MM.1S (cell line): ENCODE results near the gene CH25H.
A peak's percentile ranks its signal among the peaks of the same experiment; 100 is the strongest.

ENCODE experiments used
- DNase-seq: peaks from one replicate; pipeline ENCODE4 v3.0.0-alpha.2; 2015
- H2AFZ ChIP-seq: fragments of 300-600 bp; sonication (generic); 2 replicates; pipeline ENCODE4 v1.6.0; 2016; ENCODE audit warnings: antibody characterized with exemption, low read length
- H3F3A ChIP-seq: fragments of 300-600 bp; sonication (generic); 2 replicates; pipeline ENCODE4 v1.6.1; 2016; ENCODE audit warnings: mild to moderate bottlenecking, antibody characterized with exemption, low read length, moderate library complexity, mixed read lengths; ENCODE audit not compliant: insufficient read depth
- H3K27ac ChIP-seq: fragments of 300-600 bp; sonication (generic); 2 replicates; pipeline ENCODE4 v1.5.1; 2016; ENCODE audit warnings: mild to moderate bottlenecking, low read length
- H3K27me3 ChIP-seq: fragments of 300-600 bp; sonication (generic); replicated peaks from 2 replicates; pipeline ENCODE4 v1.6.0; 2016; ENCODE audit warnings: low read length; ENCODE audit not compliant: insufficient read depth
- H3K36me3 ChIP-seq: fragments of 300-600 bp; sonication (generic); replicated peaks from 2 replicates; pipeline ENCODE4 v1.6.1; 2016; ENCODE audit warnings: mild to moderate bottlenecking, low read length, mixed read lengths; ENCODE audit not compliant: insufficient read depth
- H3K4me1 ChIP-seq: fragments of 300-600 bp; sonication (generic); 2 replicates; pipeline ENCODE4 v1.6.1; 2016; ENCODE audit warnings: low read length, mixed read lengths
- H3K4me2 ChIP-seq: fragments of 300-600 bp; sonication (generic); 2 replicates; pipeline ENCODE4 v1.6.0; 2016; ENCODE audit warnings: low read depth, low read length
- H3K4me3 ChIP-seq: fragments of 300-600 bp; sonication (generic); 2 replicates; pipeline ENCODE4 v1.5.1; 2016; ENCODE audit warnings: low read length, mixed read lengths
- H3K79me2 ChIP-seq: fragments of 300-600 bp; sonication (generic); 2 replicates; pipeline ENCODE4 v1.6.1; 2016; ENCODE audit warnings: mixed run types, low read length, mixed read lengths
- H3K9ac ChIP-seq: fragments of 300-600 bp; sonication (generic); 2 replicates; pipeline ENCODE4 v1.6.1; 2016; ENCODE audit warnings: low read length, mixed read lengths
- H3K9me2 ChIP-seq: fragments of 300-600 bp; sonication (generic); replicated peaks from 2 replicates; pipeline ENCODE4 v1.6.1; 2016; ENCODE audit warnings: mild to moderate bottlenecking, low read length, mixed read lengths; ENCODE audit not compliant: insufficient read depth
- H3K9me3 ChIP-seq: fragments of 300-600 bp; sonication (generic); replicated peaks from 2 replicates; pipeline ENCODE4 v1.6.1; 2016; ENCODE audit warnings: mild to moderate bottlenecking, low read length, mixed read lengths; ENCODE audit not compliant: insufficient read depth
- H4K20me1 ChIP-seq: fragments of 300-600 bp; sonication (generic); 2 replicates; pipeline ENCODE4 v1.6.1; 2016; ENCODE audit warnings: mild to moderate bottlenecking, low read length, moderate library complexity, mixed read lengths; ENCODE audit not compliant: insufficient read depth
- CTCF ChIP-seq: fragments of 300-600 bp; sonication (generic); IDR thresholded peaks from 2 replicates; pipeline ENCODE4 v1.5.1; 2016; ENCODE audit warnings: antibody characterized with exemption, low read length, mixed read lengths
- EZH2 ChIP-seq: fragments of 300-600 bp; sonication (generic); optimal IDR thresholded peaks from 2 replicates; pipeline ENCODE3; 2017; ENCODE audit warnings: low read depth, mild to moderate bottlenecking, antibody characterized with exemption, low read length, mixed read lengths
- EZH2phosphoT487 ChIP-seq: fragments of 300-600 bp; sonication (generic); IDR thresholded peaks from 2 replicates; pipeline ENCODE4 v1.6.1; 2018; ENCODE audit warnings: antibody characterized with exemption, low read length

CH25H gene

DNA sequence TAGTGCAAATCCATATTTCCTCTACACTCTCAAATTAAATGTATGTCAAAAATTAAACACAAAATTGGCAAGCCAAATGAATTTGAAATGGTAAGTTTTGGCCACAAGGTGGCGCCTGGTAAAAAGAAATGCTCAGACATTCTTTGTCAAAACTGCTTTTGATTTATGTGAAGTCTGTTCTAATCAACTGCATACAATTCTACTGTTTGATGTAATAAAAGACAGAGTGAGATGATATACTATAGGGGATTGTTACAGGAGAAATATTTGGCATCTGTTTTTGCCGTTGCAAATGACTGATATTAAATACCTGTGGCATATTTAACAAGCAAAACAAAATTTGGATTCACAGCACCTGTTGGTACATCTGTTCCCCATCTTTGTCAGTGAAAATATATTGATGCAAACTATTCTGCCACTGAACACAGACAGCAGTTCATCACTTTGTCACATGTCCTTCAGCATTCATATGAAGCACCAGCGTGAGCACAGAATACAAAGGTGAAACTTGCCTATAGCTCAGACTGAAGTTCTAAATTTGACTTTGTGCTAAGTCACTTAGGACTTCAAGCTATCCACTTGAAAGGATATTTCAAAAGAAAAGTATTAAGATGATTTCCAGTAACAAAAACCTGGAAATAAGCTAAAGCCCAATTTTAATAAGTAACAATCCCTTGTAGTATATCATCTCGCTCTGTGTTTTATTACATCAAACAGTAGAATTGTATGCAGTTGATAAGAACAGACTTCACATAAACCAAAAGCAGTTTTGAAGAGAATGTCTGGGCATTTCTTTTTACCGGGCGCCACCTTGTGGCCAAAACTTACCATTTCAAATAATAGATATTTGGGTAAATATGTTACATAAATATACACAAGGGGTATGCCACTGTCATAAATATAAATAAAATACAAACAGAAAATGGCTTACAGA is 10.2 kb upstream of the CH25H start:
- Histone ChIP-seq H4K20me1 (no peaks in the 10 kb centered on the region), H3K4me1 (peaks cover 5% of the 10 kb centered on the region; the same call in 1 of the 2 replicates), H3K79me2 (no peaks in the 10 kb centered on the region), H3K4me2 (peak overlapping the region; percentile 18; the same call in 1 of the 2 replicates), H3K27ac (no peak overlapping the region), H2AFZ (no peak overlapping the region), H3K27me3 (no peaks in the 10 kb centered on the region), H3K4me3 (no peak overlapping the region), H3F3A (0 out of 2 replicates have a peak, but pooled peaks cover 4% of the 10 kb centered on the region), H3K36me3 (no peaks in the 10 kb centered on the region), H3K9me3 (no peaks in the 10 kb centered on the region), H3K9me2 (no peaks in the 10 kb centered on the region), H3K9ac (no peak overlapping the region)
- TF ChIP-seq EZH2phosphoT487 (no peak), CTCF (peak; percentile 68), EZH2 (no peak)
- peak; percentile 75 for DNase-seq

GRCh38 chr10:89216056-89216455 is 8.9 kb upstream of the CH25H start:
- H3K27me3 ChIP-seq: no peaks in the 10 kb centered on the region
- H3K4me1 ChIP-seq: peaks cover 5% of the 10 kb centered on the region; the same call in 1 of the 2 replicates
- no peak for DNase-seq
- no peaks in the 10 kb centered on the region for H3K9me2 ChIP-seq
- H3F3A ChIP-seq: 0 out of 2 replicates have a peak, but pooled peaks cover 4% of the 10 kb centered on the region
- H3K4me2 ChIP-seq: no peak overlapping the region
- no peaks in the 10 kb centered on the region for H4K20me1 ChIP-seq
- H2AFZ ChIP-seq: no peak overlapping the region
- H3K4me3 ChIP-seq: no peak overlapping the region
- H3K27ac ChIP-seq: no peak overlapping the region
- H3K79me2 ChIP-seq: no peaks in the 10 kb centered on the region
- H3K36me3 ChIP-seq: no peaks in the 10 kb centered on the region
- H3K9ac ChIP-seq: no peak overlapping the region
- no peaks in the 10 kb centered on the region for H3K9me3 ChIP-seq
- TF ChIP-seq EZH2phosphoT487 (no peak), CTCF (no peak), EZH2 (no peak)

DNA sequence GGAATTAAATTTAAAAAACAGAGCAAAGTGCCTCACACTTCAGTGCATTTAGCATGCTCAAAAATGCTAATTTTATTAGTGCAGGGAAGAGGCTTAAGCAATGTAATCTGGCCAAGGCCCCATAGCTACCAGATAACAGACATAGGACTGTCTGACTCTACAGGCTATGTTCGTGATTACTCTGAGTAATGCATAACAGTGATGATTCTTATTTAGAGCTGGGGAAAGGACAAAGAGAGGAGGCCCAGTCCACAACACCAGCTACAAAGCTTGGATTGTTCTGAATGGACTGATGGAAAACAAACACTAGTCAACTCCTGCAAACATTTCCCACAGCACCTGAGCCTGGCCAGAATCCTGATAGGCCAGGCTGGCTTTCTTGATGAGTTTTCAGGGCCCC is 8.4 kb upstream of the CH25H start:
- 0 out of 2 replicates have a peak, but pooled peaks cover 4% of the 10 kb centered on the region for H3F3A ChIP-seq
- no peaks in the 10 kb centered on the region for H3K27me3 ChIP-seq
- no peaks in the 10 kb centered on the region for H3K79me2 ChIP-seq
- DNase-seq: no peak
- no peaks in the 10 kb centered on the region for H4K20me1 ChIP-seq
- peaks cover 5% of the 10 kb centered on the region; the same call in 1 of the 2 replicates for H3K4me1 ChIP-seq
- no peak overlapping the region for H3K4me2 ChIP-seq
- no peak overlapping the region for H2AFZ ChIP-seq
- H3K9me2 ChIP-seq: no peaks in the 10 kb centered on the region
- no peak overlapping the region for H3K9ac ChIP-seq
- no peak overlapping the region for H3K4me3 ChIP-seq
- H3K9me3 ChIP-seq: no peaks in the 10 kb centered on the region
- TF ChIP-seq EZH2phosphoT487 (no peak), CTCF (no peak), EZH2 (no peak)
- H3K27ac ChIP-seq: no peak overlapping the region
- no peaks in the 10 kb centered on the region for H3K36me3 ChIP-seq
